ENCODE measurements around the gene SPATA33.

Gene SPATA33

GRCh38 chr16:89711601-89712273 is 54.1 kb downstream of the SPATA33 start:
- peak; percentile 64 for DNase-seq

GRCh38 chr16:89712274-89712781 is 54.7 kb downstream of the SPATA33 start:
- DNase-seq: no peak

DNA sequence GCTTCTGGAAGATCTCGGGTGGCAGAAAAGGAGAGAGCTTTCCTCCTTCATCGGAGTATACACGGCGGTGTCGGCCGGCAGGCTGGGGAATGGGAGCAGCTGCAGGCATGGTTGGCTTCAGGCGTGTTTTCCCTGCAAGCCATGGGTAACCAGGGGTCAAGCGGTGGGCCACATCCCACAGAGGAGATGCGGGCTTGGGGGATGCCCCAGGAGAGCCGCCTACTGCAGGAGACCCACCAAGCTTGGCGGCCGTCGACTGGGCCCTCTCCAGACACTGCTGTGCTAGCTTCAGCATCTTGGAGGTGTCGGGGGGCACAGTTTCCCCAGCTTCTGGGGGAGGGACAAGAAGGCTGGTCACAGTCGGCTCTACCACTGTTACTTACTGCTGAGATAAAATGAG is 58.9 kb downstream of the SPATA33 start:
- DNase-seq: no peak

DNA sequence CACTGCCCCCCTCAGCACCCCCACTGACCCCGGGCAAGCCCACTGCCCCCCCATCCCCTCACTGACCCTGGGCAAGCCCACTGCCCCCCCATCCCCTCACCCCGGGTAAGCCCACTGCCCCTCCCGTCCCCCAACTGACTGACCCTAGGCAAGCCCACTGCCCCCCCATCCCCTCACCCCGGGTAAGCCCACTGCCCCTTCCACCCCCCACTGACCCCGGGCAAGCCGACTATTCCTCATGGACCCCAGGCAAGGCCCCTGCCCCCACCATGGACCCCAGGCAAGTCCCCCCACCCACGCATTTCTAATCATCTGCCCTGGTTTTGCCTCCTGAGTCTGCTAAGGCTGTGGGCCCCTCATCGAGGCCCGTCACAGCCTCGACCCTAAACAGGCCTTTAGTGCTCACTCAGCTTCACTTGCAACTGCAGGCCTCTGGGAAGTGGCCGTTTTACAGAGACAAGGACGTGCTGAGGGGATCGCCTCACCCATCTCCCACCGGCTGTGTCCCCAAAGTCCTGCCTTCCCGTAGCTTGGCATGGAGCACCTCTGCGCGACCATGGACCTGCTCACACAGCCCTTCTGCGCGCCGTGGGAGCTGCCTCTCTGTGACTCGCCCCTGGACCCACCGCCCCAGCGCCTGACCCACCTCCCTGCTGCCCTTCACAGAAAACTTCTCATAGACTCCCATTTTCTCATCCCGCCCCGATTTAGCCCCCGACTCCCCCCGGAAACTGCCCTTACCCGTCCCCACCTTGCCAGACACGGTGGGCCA is 59.5 kb downstream of the SPATA33 start:
- DNase-seq: no peak

- no peak for DNase-seq
Observed at GRCh38 chr16:89717688-89718505, 60.3 kb downstream of the SPATA33 start.
